Measurements from ENCODE around the gene SLC25A12. TPM values are rescaled to one million over a fixed set of nuclear protein-coding genes. Genes with fewer than 3 reads are reported as not detected.

Gene SLC25A12
- total and polyA plus RNA-seq, 2 of the 13 experiments (the other 11 are each of a cell fraction or from before 2014, with no cell fraction given), result 8.1 to 15.9 TPM

- TF ChIP-seq PAXIP1 (CRISPR knock-in tag; conservative IDR thresholded peaks at IDR 0.05) (peak; percentile 50), TERF1 (CRISPR knock-in tag; IDR thresholded peaks at IDR 0.05) (no peak)
Measured at GRCh38 chr2:171787333-171788072, 106.5 kb downstream of the SLC25A12 start (continued).

- FAIRE-seq (no peak), DNase-seq (ENCODE audit: low spot score) (no peak), ATAC-seq (no peak)
- POLR2A ChIA-PET, result no interaction called here
- Histone ChIP-seq H3K4me2 (ENCODE audit: low read depth, low read length) (no peak overlapping the region), H2AFZ (ENCODE audit: low read length) (no peak overlapping the region), H3K79me2 (ENCODE audit: insufficient read depth, low read length) (no peaks in the 10 kb centered on the region), H3K4me1 (ENCODE audit: insufficient read depth, low read length) (peaks cover 26% of the 10 kb centered on the region), H3K9me3 (ENCODE audit: low read length) (no peaks in the 10 kb centered on the region), H4K20me1 (ENCODE audit: insufficient read depth, low read length) (no peaks in the 10 kb centered on the region), H3K27ac (ENCODE audit: extremely low read length, insufficient read depth, low read length) (no peak overlapping the region), H3K9ac (ENCODE audit: insufficient read depth, low read depth, low read length) (no peak overlapping the region), H3K4me3 (replicated peaks in 1 of 3; ENCODE audit: insufficient read depth in 1 of 3, low read depth in 2 of 3, low read length in 3 of 3) (no peak overlapping the region), H3K36me3 (replicated peaks in 1 of 2; ENCODE audit: control insufficient read depth in 1 of 2, insufficient read depth in 2 of 2, low read length in 2 of 2) (peaks cover 2 to 8% of the 10 kb centered on the region in 2 experiments; a peak in 3 of 5 replicates), H3K27me3 (ENCODE audit: control insufficient read depth in 1 of 2, insufficient read depth in 2 of 2, low read length in 2 of 2) (no peaks in the 10 kb centered on the region)
- BruUV-seq (replicated peaks), result no TSS peak
- CTCF ChIA-PET (ENCODE audit: low intra/inter-chr PET ratio, low total read pairs), result no interaction called here
- in situ Hi-C loops (cut with HindIII; ENCODE audit: extremely low pct_ligation_motif_present, low pct_unique_long_range_greater_than_20kb) (no loop called here), intact Hi-C loops (cut with micrococcal nuclease; ENCODE audit: unreplicated experiment) (loop anchor here (10.0 kb wide), 1 partner anchor 61 kb away; no protein-coding TSS in a partner anchor)
- 91% methylated on average over 3 of the region's 3 CpGs for WGBS (ENCODE audit: low lambda C conversion rate)
- no peak for TF ChIP-seq ZBTB33 (CRISPR knock-in tag; IDR thresholded peaks at IDR 0.05)
- no peak for TF ChIP-seq HMGA1 (CRISPR knock-in tag; conservative IDR thresholded peaks at IDR 0.05)
- no peak for TF ChIP-seq ZBED4 (CRISPR knock-in tag; IDR thresholded peaks at IDR 0.05; ENCODE audit: borderline replicate concordance)
- TF ChIP-seq ZNF589 (CRISPR knock-in tag; conservative IDR thresholded peaks at IDR 0.05), result no peak
- no peak for TF ChIP-seq ATAD3A (CRISPR knock-in tag; IDR thresholded peaks at IDR 0.05)
- no peak for TF ChIP-seq ETV6 (CRISPR knock-in tag; conservative IDR thresholded peaks at IDR 0.05)
- no peak for TF ChIP-seq ZNF614 (CRISPR knock-in tag; IDR thresholded peaks at IDR 0.05; ENCODE audit: borderline replicate concordance)
- no peak for TF ChIP-seq AHR (CRISPR knock-in tag; IDR thresholded peaks at IDR 0.05)
- no peak for TF ChIP-seq U2AF2 (IDR thresholded peaks at IDR 0.05; ENCODE audit: low read depth, low read length)
Measured at GRCh38 chr2:171785450-171785849, 108.6 kb downstream of the SLC25A12 start.
